ENCODE data around the gene PHC2.

Gene PHC2

DNA sequence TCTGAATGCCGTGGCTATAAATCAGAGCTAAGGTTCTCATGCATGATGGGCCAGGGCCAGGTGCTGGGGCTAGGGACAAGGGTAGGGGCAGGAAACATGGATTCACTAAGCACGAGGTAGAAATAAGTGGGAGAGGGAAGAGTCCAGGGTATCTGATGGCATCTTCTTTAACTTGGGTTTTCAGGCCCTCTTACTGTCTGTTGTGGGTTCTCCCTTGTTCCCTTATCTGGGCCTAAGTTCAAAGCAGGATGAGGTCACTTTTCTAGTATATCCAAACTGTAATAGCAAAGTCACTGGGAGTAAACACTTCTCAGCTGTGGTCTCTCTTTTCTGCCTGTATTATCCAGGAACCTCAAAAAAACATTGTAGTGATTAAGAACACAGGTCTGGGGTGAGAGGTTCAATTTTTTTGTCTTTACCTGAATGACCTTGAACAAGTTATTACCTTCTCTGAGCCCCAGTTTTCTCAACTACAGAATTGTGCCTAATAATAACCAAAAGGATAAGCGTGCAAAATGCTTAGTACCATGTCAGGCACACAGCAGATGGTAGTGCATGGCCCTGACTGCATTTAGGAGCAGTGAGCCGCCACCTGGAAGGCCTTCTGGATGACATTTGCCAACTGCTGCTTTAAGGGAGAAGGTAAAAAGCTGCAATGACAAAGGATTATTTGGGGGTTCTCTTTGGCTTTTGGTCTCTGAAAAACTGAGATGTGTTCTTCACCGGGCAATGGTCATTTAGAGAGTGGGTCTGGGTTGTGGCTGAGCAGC, 56.4 kb downstream of the PHC2 start:
- no peak overlapping the region for H2AFZ ChIP-seq (ENCODE audit: low read length)
- H3F3A ChIP-seq (ENCODE audit: insufficient read depth, low read length): no peaks in the 10 kb centered on the region
- H3K4me2 ChIP-seq (ENCODE audit: low read length): no peak overlapping the region
- H3K27ac ChIP-seq (ENCODE audit: low read depth, low read length, poor library complexity, severe bottlenecking): no peak overlapping the region
- no peaks in the 10 kb centered on the region for H4K20me1 ChIP-seq (ENCODE audit: insufficient read depth, low read length)
- H3K9ac ChIP-seq (ENCODE audit: low read length): no peak overlapping the region
- H3K9me3 ChIP-seq (ENCODE audit: low read length): no peaks in the 10 kb centered on the region
- no peaks in the 10 kb centered on the region for H3K36me3 ChIP-seq (ENCODE audit: insufficient read depth, low read length)
- H3K9me2 ChIP-seq (ENCODE audit: low read depth, low read length): no peaks in the 10 kb centered on the region
- H3K27me3 ChIP-seq (ENCODE audit: insufficient read depth, low read length): 0 out of 2 replicates have a peak, but pooled peaks cover under 1% of the 10 kb centered on the region
- H3K4me3 ChIP-seq (ENCODE audit: low read depth, low read length, poor library complexity, severe bottlenecking): no peak overlapping the region
- H3K4me1 ChIP-seq (ENCODE audit: insufficient read depth, low read length, severe bottlenecking): no peaks in the 10 kb centered on the region
- TF ChIP-seq EZH2 (IDR thresholded peaks at IDR 0.05; ENCODE audit: borderline replicate concordance, low read length) (no peak), CTCF (IDR thresholded peaks at IDR 0.05; ENCODE audit: low read length) (no peak)
- H3K79me2 ChIP-seq (ENCODE audit: insufficient read depth, low read length): no peaks in the 10 kb centered on the region

GRCh38 chr1:33373606-33374005, 57.3 kb downstream of the PHC2 start:
- no peak overlapping the region for H3K27ac ChIP-seq (ENCODE audit: low read depth, low read length, poor library complexity, severe bottlenecking)
- H3K4me3 ChIP-seq (ENCODE audit: low read depth, low read length, poor library complexity, severe bottlenecking): no peak overlapping the region
- H3F3A ChIP-seq (ENCODE audit: insufficient read depth, low read length): no peaks in the 10 kb centered on the region
- H3K27me3 ChIP-seq (ENCODE audit: insufficient read depth, low read length): 0 out of 2 replicates have a peak, but pooled peaks cover 4% of the 10 kb centered on the region
- no peaks in the 10 kb centered on the region for H3K9me3 ChIP-seq (ENCODE audit: low read length)
- H3K79me2 ChIP-seq (ENCODE audit: insufficient read depth, low read length): no peaks in the 10 kb centered on the region
- H4K20me1 ChIP-seq (ENCODE audit: insufficient read depth, low read length): no peaks in the 10 kb centered on the region
- TF ChIP-seq EZH2 (IDR thresholded peaks at IDR 0.05; ENCODE audit: borderline replicate concordance, low read length): no peak
- TF ChIP-seq CTCF (IDR thresholded peaks at IDR 0.05; ENCODE audit: low read length): no peak
- H3K9ac ChIP-seq (ENCODE audit: low read length): no peak overlapping the region
- H3K4me2 ChIP-seq (ENCODE audit: low read length): no peak overlapping the region
- H3K9me2 ChIP-seq (ENCODE audit: low read depth, low read length): no peaks in the 10 kb centered on the region
- no peaks in the 10 kb centered on the region for H3K36me3 ChIP-seq (ENCODE audit: insufficient read depth, low read length)
- H2AFZ ChIP-seq (ENCODE audit: low read length): no peak overlapping the region
- no peaks in the 10 kb centered on the region for H3K4me1 ChIP-seq (ENCODE audit: insufficient read depth, low read length, severe bottlenecking)

DNA sequence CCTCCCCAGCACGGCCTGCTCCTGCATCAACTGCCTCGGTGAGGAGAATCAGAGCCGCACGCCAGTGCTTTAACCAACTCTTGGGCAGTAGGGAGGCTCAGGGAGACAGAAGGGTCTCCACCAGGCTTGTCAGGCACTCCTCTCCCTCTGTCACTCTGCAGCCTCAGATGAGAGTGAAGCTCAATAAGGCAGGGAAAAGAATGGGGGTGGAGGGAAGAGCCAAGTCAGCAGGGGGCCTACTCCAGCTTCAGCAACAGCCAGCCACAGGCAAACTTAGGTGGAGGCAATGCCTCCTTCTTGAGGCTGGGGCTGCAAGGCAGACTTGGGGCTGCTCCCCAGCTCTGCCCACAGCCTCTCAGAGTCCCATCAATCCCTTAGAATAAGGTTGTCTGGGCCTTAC, 58.2 kb downstream of the PHC2 start:
- Histone ChIP-seq H3K27ac (ENCODE audit: low read depth, low read length, poor library complexity, severe bottlenecking) (no peak overlapping the region), H3K4me1 (ENCODE audit: insufficient read depth, low read length, severe bottlenecking) (no peaks in the 10 kb centered on the region), H3F3A (ENCODE audit: insufficient read depth, low read length) (no peaks in the 10 kb centered on the region), H4K20me1 (ENCODE audit: insufficient read depth, low read length) (no peaks in the 10 kb centered on the region), H3K4me3 (ENCODE audit: low read depth, low read length, poor library complexity, severe bottlenecking) (no peak overlapping the region), H2AFZ (ENCODE audit: low read length) (no peak overlapping the region), H3K9me3 (ENCODE audit: low read length) (no peaks in the 10 kb centered on the region), H3K9me2 (ENCODE audit: low read depth, low read length) (no peaks in the 10 kb centered on the region), H3K27me3 (ENCODE audit: insufficient read depth, low read length) (0 out of 2 replicates have a peak, but pooled peaks cover 4% of the 10 kb centered on the region), H3K36me3 (ENCODE audit: insufficient read depth, low read length) (no peaks in the 10 kb centered on the region), H3K79me2 (ENCODE audit: insufficient read depth, low read length) (no peaks in the 10 kb centered on the region), H3K9ac (ENCODE audit: low read length) (no peak overlapping the region), H3K4me2 (ENCODE audit: low read length) (no peak overlapping the region)
- TF ChIP-seq CTCF (IDR thresholded peaks at IDR 0.05; ENCODE audit: low read length): no peak
- TF ChIP-seq EZH2 (IDR thresholded peaks at IDR 0.05; ENCODE audit: borderline replicate concordance, low read length): no peak
